Measurements from ENCODE around the gene DERL3.

The DERL3 gene

GRCh38 chr22:23831261-23831660, 7.5 kb downstream of the DERL3 start:
- DNase-seq (ENCODE audit: low read depth in 3 of 3) = no peak

- no peak for DNase-seq (ENCODE audit: low read depth in 3 of 3)
Measured at GRCh38 chr22:23829845-23830372, 8.9 kb downstream of the DERL3 start.

GRCh38 chr22:23828800-23829680, 9.8 kb downstream of the DERL3 start:
- DNase-seq (ENCODE audit: low read depth in 3 of 3) = no peak

- no peak for DNase-seq (ENCODE audit: low read depth in 3 of 3)
Measured at GRCh38 chr22:23827351-23827995, 11.3 kb downstream of the DERL3 start.

- DNase-seq (ENCODE audit: low read depth in 3 of 3) = no peak
Measured at GRCh38 chr22:23826510-23827350, 12.1 kb downstream of the DERL3 start.

- DNase-seq (ENCODE audit: low read depth in 3 of 3) = no peak
Measured at GRCh38 chr22:23825246-23825905, 13.4 kb downstream of the DERL3 start.

GRCh38 chr22:23824476-23825245, 14.1 kb downstream of the DERL3 start:
- DNase-seq (ENCODE audit: low read depth in 3 of 3) = no peak

GRCh38 chr22:23823331-23823791, 15.4 kb downstream of the DERL3 start:
- no peak for DNase-seq (ENCODE audit: low read depth in 3 of 3)

GRCh38 chr22:23822101-23822671, 16.6 kb downstream of the DERL3 start:
- DNase-seq (ENCODE audit: low read depth in 3 of 3) = no peak

- no peak for DNase-seq (ENCODE audit: low read depth in 3 of 3)
Measured at GRCh38 chr22:23820748-23821211, 18.0 kb downstream of the DERL3 start.

GRCh38 chr22:23818541-23818940, 20.3 kb downstream of the DERL3 start:
- DNase-seq (ENCODE audit: low read depth in 3 of 3) = no peak

GRCh38 chr22:23817146-23817545, 21.7 kb downstream of the DERL3 start:
- DNase-seq (ENCODE audit: low read depth in 3 of 3) = no peak

- DNase-seq (ENCODE audit: low read depth in 3 of 3) = no peak
Measured at GRCh38 chr22:23816156-23816976, 22.4 kb downstream of the DERL3 start.

- DNase-seq (ENCODE audit: low read depth in 3 of 3) = no peak
Measured at GRCh38 chr22:23815541-23816155, 23.2 kb downstream of the DERL3 start.

GRCh38 chr22:23812378-23812777, 26.4 kb downstream of the DERL3 start:
- DNase-seq (ENCODE audit: low read depth in 3 of 3) = no peak

- no peak for DNase-seq (ENCODE audit: low read depth in 3 of 3)
Measured at GRCh38 chr22:23806837-23807236, 32.0 kb downstream of the DERL3 start.

GRCh38 chr22:23804781-23805291, 34.0 kb downstream of the DERL3 start:
- no peak for DNase-seq (ENCODE audit: low read depth in 3 of 3)

GRCh38 chr22:23803001-23803819, 35.6 kb downstream of the DERL3 start:
- no peak for DNase-seq (ENCODE audit: low read depth in 3 of 3)
